GM18858 (cell line): Measurements from ENCODE around the gene CXCL16.

Source experiments
- ATAC-seq: cut with Tn5 transposase; IDR thresholded peaks from one replicate; pipeline ENCODE4 v1.9.1; 2021; ENCODE audit not compliant: unreplicated experiment

CXCL16 gene

GRCh38 chr17:4739122-4740024 lies at the start of gene CXCL16, which contains the start of gene ZMYND15:
Gene CXCL16 (minus strand): TSS chr17:4739928. CDS start chr17:4739339, 589 bp downstream.
Gene ZMYND15 (plus strand): TSS chr17:4739833. CDS start chr17:4740549, 716 bp downstream.
- ATAC-seq: no peak

GRCh38 chr17:4788807-4789700 lies 49.3 kb upstream of the CXCL16 start, which contains the start of gene GLTPD2:
Gene GLTPD2 (plus strand): TSS chr17:4788964. CDS start chr17:4789012, 48 bp downstream.
- peak; percentile 3 for ATAC-seq

GRCh38 chr17:4788159-4788806 lies 48.6 kb upstream of the CXCL16 start:
- no peak for ATAC-seq

GRCh38 chr17:4786516-4786915 lies 46.8 kb upstream of the CXCL16 start:
- no peak for ATAC-seq

- no peak for ATAC-seq
Measured at GRCh38 chr17:4786106-4786511, 46.4 kb upstream of the CXCL16 start, which contains the start of gene VMO1. Gene VMO1 (minus strand): TSS chr17:4786364. CDS start chr17:4786352, 12 bp downstream.

GRCh38 chr17:4785311-4786105 lies 45.8 kb upstream of the CXCL16 start:
- no peak for ATAC-seq

- ATAC-seq: no peak
Measured at GRCh38 chr17:4782652-4783051, 42.9 kb upstream of the CXCL16 start.

- no peak for ATAC-seq
Measured at GRCh38 chr17:4780325-4780955, 40.7 kb upstream of the CXCL16 start.

GRCh38 chr17:4777969-4778760 lies 38.4 kb upstream of the CXCL16 start:
- ATAC-seq: no peak

- ATAC-seq: no peak
Measured at GRCh38 chr17:4772235-4772613, 32.5 kb upstream of the CXCL16 start.

GRCh38 chr17:4771519-4772234 lies 31.9 kb upstream of the CXCL16 start, which contains the start of gene TM4SF5:
Gene TM4SF5 (plus strand): TSS chr17:4771886. CDS start chr17:4771923, 37 bp downstream.
- no peak for ATAC-seq

GRCh38 chr17:4769628-4770027 lies 29.9 kb upstream of the CXCL16 start:
- no peak for ATAC-seq

- no peak for ATAC-seq
Measured at GRCh38 chr17:4768298-4768697, 28.6 kb upstream of the CXCL16 start.

GRCh38 chr17:4766723-4767122 lies 27.0 kb upstream of the CXCL16 start:
- ATAC-seq: no peak

GRCh38 chr17:4766201-4766600 lies 26.5 kb upstream of the CXCL16 start:
- no peak for ATAC-seq

GRCh38 chr17:4764595-4764994 lies 24.9 kb upstream of the CXCL16 start:
- ATAC-seq: no peak

GRCh38 chr17:4759776-4760236 lies 20.1 kb upstream of the CXCL16 start:
- no peak for ATAC-seq

GRCh38 chr17:4753392-4753791 lies 13.7 kb upstream of the CXCL16 start:
- ATAC-seq: no peak
